Brain microvascular endothelial cell (primary cell): ENCODE data around the gene SHMT2.

Experiments used
- DNase-seq: peaks from one replicate; pipeline ENCODE4 v3.0.0-alpha.2; 2020
- H3K27ac ChIP-seq: fragments of 250-450 bp; sonication (Bioruptor Pico); 2 replicates; pipeline ENCODE4 v1.5.1; 2020; ENCODE audit warnings: mild to moderate bottlenecking, moderate library complexity
- H3K27me3 ChIP-seq: fragments of 250-450 bp; sonication (Bioruptor Pico); replicated peaks from 2 replicates; pipeline ENCODE4 v1.5.1; 2020; ENCODE audit warnings: mild to moderate bottlenecking
- H3K36me3 ChIP-seq: fragments of 250-450 bp; sonication (Bioruptor Pico); replicated peaks from 2 replicates; pipeline ENCODE4 v1.5.1; 2020; ENCODE audit warnings: mild to moderate bottlenecking
- H3K4me3 ChIP-seq: 2 replicates; pipeline ENCODE4 v1.5.1; 2011; ENCODE audit warnings: low read depth, mild to moderate bottlenecking, control low read depth, low read length, moderate library complexity
- in situ Hi-C: cut with HindIII; loops from 2 replicates; pipeline ENCODE4 v1.10.0; 2017; ENCODE audit warnings: low sequenced_read_pairs, low pct_ligation_motif_present
- TF ChIP-seq, protein P1 (sequence below): IDR thresholded peaks from 2 replicates; pipeline ENCODE4 v1.5.1; 2011; ENCODE audit warnings: low read depth, mild to moderate bottlenecking, moderate library complexity, low read length, control low read depth, inconsistent platforms; ENCODE audit errors: missing control alignments

SHMT2 gene

GRCh38 chr12:57195186-57195585 lies 34.3 kb upstream of the SHMT2 start:
- Histone ChIP-seq H3K27ac (no peak overlapping the region), H3K36me3 (peaks cover 95% of the 10 kb centered on the region), H3K27me3 (no peaks in the 10 kb centered on the region), H3K4me3 (no peak overlapping the region)
- in situ Hi-C loops = no loop called here
- TF ChIP-seq, protein P1, sequence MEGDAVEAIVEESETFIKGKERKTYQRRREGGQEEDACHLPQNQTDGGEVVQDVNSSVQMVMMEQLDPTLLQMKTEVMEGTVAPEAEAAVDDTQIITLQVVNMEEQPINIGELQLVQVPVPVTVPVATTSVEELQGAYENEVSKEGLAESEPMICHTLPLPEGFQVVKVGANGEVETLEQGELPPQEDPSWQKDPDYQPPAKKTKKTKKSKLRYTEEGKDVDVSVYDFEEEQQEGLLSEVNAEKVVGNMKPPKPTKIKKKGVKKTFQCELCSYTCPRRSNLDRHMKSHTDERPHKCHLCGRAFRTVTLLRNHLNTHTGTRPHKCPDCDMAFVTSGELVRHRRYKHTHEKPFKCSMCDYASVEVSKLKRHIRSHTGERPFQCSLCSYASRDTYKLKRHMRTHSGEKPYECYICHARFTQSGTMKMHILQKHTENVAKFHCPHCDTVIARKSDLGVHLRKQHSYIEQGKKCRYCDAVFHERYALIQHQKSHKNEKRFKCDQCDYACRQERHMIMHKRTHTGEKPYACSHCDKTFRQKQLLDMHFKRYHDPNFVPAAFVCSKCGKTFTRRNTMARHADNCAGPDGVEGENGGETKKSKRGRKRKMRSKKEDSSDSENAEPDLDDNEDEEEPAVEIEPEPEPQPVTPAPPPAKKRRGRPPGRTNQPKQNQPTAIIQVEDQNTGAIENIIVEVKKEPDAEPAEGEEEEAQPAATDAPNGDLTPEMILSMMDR = no peak
- no peak for DNase-seq

GRCh38 chr12:57195611-57196371 lies 33.7 kb upstream of the SHMT2 start:
- no peak overlapping the region for H3K4me3 ChIP-seq
- in situ Hi-C loops = no loop called here
- no peak overlapping the region for H3K27ac ChIP-seq
- no peak for DNase-seq
- H3K27me3 ChIP-seq = no peaks in the 10 kb centered on the region
- H3K36me3 ChIP-seq = peaks cover 92% of the 10 kb centered on the region
- TF ChIP-seq, protein P1 = no peak

- TF ChIP-seq, protein P1 = no peak
- in situ Hi-C loops = no loop called here
- H3K36me3 ChIP-seq = peaks cover 92% of the 10 kb centered on the region
Measured at GRCh38 chr12:57196439-57196838, 33.1 kb upstream of the SHMT2 start.

DNA sequence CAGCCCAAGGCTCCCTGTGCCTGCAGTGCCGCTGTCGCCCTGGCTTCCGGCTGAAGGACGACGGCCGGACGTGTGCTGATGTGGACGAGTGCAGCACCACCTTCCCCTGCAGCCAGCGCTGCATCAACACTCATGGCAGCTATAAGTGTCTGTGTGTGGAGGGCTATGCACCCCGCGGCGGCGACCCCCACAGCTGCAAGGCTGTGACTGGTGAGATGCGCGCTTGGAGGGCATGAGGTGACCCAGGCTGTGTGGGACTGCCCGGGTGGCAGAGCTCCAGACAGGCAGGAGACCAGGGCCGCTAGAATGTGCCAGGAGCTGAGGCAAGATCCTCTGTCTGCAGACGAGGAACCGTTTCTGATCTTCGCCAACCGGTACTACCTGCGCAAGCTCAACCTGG lies 32.6 kb upstream of the SHMT2 start:
- Histone ChIP-seq H3K4me3 (no peak overlapping the region), H3K36me3 (peaks cover 93% of the 10 kb centered on the region), H3K27me3 (no peaks in the 10 kb centered on the region), H3K27ac (no peak overlapping the region)
- in situ Hi-C loops = no loop called here
- TF ChIP-seq, protein P1 = no peak
- DNase-seq = no peak

More at GRCh38 chr12:57196439-57196838, 33.1 kb upstream of the SHMT2 start:
- H3K4me3 ChIP-seq = no peak overlapping the region
- H3K27me3 ChIP-seq = no peaks in the 10 kb centered on the region
- no peak overlapping the region for H3K27ac ChIP-seq
- no peak for DNase-seq

- in situ Hi-C loops = no loop called here
- Histone ChIP-seq H3K4me3 (no peak overlapping the region), H3K36me3 (peaks cover 92% of the 10 kb centered on the region), H3K27ac (no peak overlapping the region), H3K27me3 (no peaks in the 10 kb centered on the region)
- TF ChIP-seq, protein P1 = no peak
- no peak for DNase-seq
Measured at GRCh38 chr12:57198329-57198728, 31.2 kb upstream of the SHMT2 start.

DNA sequence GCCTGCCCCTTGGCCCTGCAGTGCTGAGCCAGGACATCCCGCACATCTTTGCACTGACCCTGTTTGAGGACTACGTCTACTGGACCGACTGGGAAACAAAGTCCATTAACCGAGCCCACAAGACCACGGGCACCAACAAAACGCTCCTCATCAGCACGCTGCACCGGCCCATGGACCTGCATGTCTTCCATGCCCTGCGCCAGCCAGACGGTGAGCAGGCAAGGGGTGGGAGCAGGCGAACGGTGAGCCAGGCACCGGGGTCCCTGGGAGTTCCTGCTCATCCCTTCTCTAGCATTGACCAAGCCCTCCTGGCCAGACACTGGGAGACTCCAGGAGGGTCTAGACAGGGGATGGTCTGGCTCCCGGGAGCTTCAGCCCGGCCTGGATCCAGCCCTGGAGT lies 30.3 kb upstream of the SHMT2 start:
- Histone ChIP-seq H3K36me3 (peaks cover 91% of the 10 kb centered on the region), H3K4me3 (no peak overlapping the region), H3K27ac (no peak overlapping the region), H3K27me3 (no peaks in the 10 kb centered on the region)
- TF ChIP-seq, protein P1 = no peak
- in situ Hi-C loops = no loop called here
- DNase-seq = no peak
